Naive thymus-derived CD8-positive, alpha-beta T cell (primary cell): ENCODE data around the gene ZNF446. TPM values are rescaled to one million over a fixed set of nuclear protein-coding genes. Genes with fewer than 3 reads are reported as not detected.

Experiments
- ATAC-seq, 2 donors: fragments of 150-1000 bp; cut with Tn5 transposase in 1 of 2; sonication (Bioruptor Pico), chemical (Tn5 transposase) in 1 of 2; 1 replicate in 1 of 2; 2 replicates in 1 of 2; pipeline ENCODE4 v1.10.0; 2021; ENCODE audit warnings: mild to moderate bottlenecking in 2 of 2, moderate library complexity in 2 of 2
- POLR2A ChIA-PET: fragments of 350-600 bp; sonication (Branson Sonifier 250); formaldehyde crosslinking; loops from one replicate; lab custom pipeline; 2021; ENCODE audit warnings: antibody characterized with exemption; lab: Charles Lee
- DNase-seq, 10 donors: peaks; one replicate each; pipeline versions ENCODE4 v3.0.0 to v3.0.0-alpha.2; 2020 to 2022
- H3K27ac Mint-ChIP-seq, 10 donors: one replicate each; pipeline ENCODE4 v1.8.0; 2020 to 2022; ENCODE audit warnings: mild to moderate bottlenecking in 10 of 10, mixed read lengths in 10 of 10, moderate library complexity in 4 of 10, inconsistent platforms in 1 of 10
- H3K27me3 Mint-ChIP-seq, 5 donors: one replicate each; pipeline ENCODE4 v1.8.0; 2021 to 2022; ENCODE audit warnings: mixed read lengths in 5 of 5
- H3K36me3 Mint-ChIP-seq, 3 donors: one replicate each; pipeline ENCODE4 v1.8.0; 2020 to 2022; ENCODE audit warnings: mixed read lengths in 3 of 3, mild to moderate bottlenecking in 2 of 3, inconsistent platforms in 1 of 3
- H3K4me1 Mint-ChIP-seq, 4 donors: one replicate each; pipeline ENCODE4 v1.8.0; 2021 to 2022; ENCODE audit warnings: mixed read lengths in 4 of 4
- H3K4me3 Mint-ChIP-seq, 10 donors: one replicate each; pipeline ENCODE4 v1.8.0; 2020 to 2022; ENCODE audit warnings: mild to moderate bottlenecking in 10 of 10, mixed read lengths in 10 of 10, moderate library complexity in 6 of 10, inconsistent platforms in 1 of 10
- H3K9me3 Mint-ChIP-seq, 9 donors: one replicate each; pipeline ENCODE4 v1.8.0; 2020 to 2022; ENCODE audit warnings: mixed read lengths in 9 of 9, mild to moderate bottlenecking in 3 of 9, inconsistent platforms in 1 of 9, moderate library complexity in 1 of 9
- polyA plus RNA-seq, 3 donors: library from polyadenylated mRNA; unstranded; fragments of 300-500 nt; fragmentation: Illumina TruSeq; gene quantifications; one replicate each; pipeline ENCODE4 v1.2.3, GENCODE V29; 2021
- total RNA-seq, 8 experiments: library from RNA in 2 of 8; stranded (reverse) in 2 of 8; gene quantifications; one replicate each; pipeline ENCODE4 v1.2.3 and lab custom pipeline; 2021 to 2026

Gene ZNF446
- total and polyA plus RNA-seq, 5 experiments from 2014 or later: 1.6 to 20.4 (median 2.7) TPM

GRCh38 chr19:58519087-58519354, 42.9 kb downstream of the ZNF446 start:
- peak; percentile 12 to 18 for ATAC-seq

DNA sequence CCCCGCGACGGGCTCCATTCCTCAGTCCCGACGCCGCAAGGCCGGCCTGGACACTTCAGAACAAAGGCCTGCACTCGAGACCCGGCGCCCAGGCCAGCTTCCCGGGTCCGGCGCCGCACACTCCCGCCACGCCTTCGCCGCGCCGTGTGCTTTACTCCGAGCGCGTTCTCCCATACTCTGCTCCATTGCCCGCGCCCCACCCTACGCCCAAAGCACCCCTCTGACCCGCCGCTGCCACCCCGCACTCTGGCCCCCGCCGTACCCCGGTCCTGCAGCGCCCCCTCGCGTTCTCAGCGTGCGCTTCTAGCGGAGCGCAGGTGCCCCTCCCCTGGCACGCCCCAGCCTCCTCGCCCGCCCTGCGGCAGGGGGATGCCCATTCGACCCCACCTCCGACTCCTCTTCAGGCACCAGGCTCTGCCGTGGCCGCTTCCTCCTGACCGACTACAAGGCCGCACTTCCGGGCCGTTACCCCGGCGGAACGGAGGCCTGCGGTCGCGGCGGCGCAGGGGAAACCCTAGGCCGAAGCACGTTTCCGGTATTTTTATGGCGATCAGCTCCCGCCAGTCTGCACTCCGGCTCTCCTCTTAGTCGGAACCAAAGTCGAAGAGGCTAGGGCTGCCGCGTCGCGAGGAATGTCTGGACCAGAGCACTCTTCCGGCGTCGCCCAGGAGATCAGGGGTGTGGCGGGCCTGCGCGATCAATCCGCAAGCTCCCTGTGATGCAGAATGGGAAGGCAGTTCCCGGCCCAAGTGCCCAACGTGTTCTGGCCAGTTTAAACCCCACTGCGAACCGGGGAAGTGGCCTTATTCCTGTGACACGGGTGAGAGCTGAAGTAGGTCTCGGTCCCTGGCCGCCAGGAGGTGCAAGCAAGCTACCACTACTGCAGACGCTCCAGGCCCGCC, 43.5 kb downstream of the ZNF446 start, which contains the start of gene ZBTB45:
ZBTB45 (minus strand) TSS at position 456 of the 902 bp plus-strand sequence. CDS start 2,137 bp downstream, outside the sequence.
- Mint-ChIP-seq H3K4me1 (peaks cover 28 to 45% (median 42%) of the 10 kb centered on the region in 4 donors), H3K4me3 (peak within 1 kb of the TSS; percentile 92 to 98 (median 96)), H3K36me3 (peaks cover 0 to 10% (median 0%) of the 10 kb centered on the region in 3 donors), H3K27me3 (no peaks in the 10 kb centered on the region), H3K27ac (peak within 1 kb of the TSS; percentile 95 to 98 (median 98)), H3K9me3 (no peaks in the 10 kb centered on the region)
- POLR2A ChIA-PET: interaction anchor here (0.6 to 5.0 kb wide), 32 partner anchors 9 to 497 kb away, joined by 3 to 94 read pairs (median 7); partner anchors contain the start of genes CHMP2A, ERVK3-1, TRIM28 and UBE2M
- ATAC-seq (peak; percentile 82), DNase-seq (peak; percentile 81 to 92 (median 89))

More at GRCh38 chr19:58519087-58519354, 42.9 kb downstream of the ZNF446 start:
- Mint-ChIP-seq H3K9me3 (no peaks in the 10 kb centered on the region), H3K4me3 (peak overlapping the region; percentile 92 to 98 (median 96)), H3K27me3 (no peaks in the 10 kb centered on the region), H3K27ac (peak overlapping the region; percentile 95 to 98 (median 98)), H3K4me1 (peaks cover 29 to 50% (median 46%) of the 10 kb centered on the region in 4 donors), H3K36me3 (peaks cover 0 to 10% (median 0%) of the 10 kb centered on the region in 3 donors)
- DNase-seq: peak in 9 of 10 donors; percentile 30 to 73 (median 41)
- POLR2A ChIA-PET: interaction anchor here (0.6 to 5.0 kb wide), 21 partner anchors 12 to 337 kb away, joined by 3 to 94 read pairs (median 7); partner anchors contain the start of genes CHMP2A, ERVK3-1, MZF1 and TRIM28

- H3K36me3 Mint-ChIP-seq: peaks cover 0 to 10% (median 0%) of the 10 kb centered on the region in 3 donors
- peak overlapping the region; percentile 92 to 98 (median 96) for H3K4me3 Mint-ChIP-seq
- H3K9me3 Mint-ChIP-seq: no peaks in the 10 kb centered on the region
- no peaks in the 10 kb centered on the region for H3K27me3 Mint-ChIP-seq
- no peak for ATAC-seq
- POLR2A ChIA-PET: interaction anchor here (0.7 to 5.0 kb wide), 30 partner anchors 9 to 497 kb away, joined by 3 to 94 read pairs (median 7); partner anchors contain the start of genes CHMP2A, ERVK3-1, TRIM28 and UBE2M
- H3K4me1 Mint-ChIP-seq: peaks cover 28 to 41% (median 38%) of the 10 kb centered on the region in 4 donors
- H3K27ac Mint-ChIP-seq: peak overlapping the region; percentile 95 to 98 (median 98)
- no peak for DNase-seq
Measured at GRCh38 chr19:58520257-58520599, 44.1 kb downstream of the ZNF446 start.

GRCh38 chr19:58521651-58522050, 45.5 kb downstream of the ZNF446 start:
- POLR2A ChIA-PET: interaction anchor here (0.6 to 5.0 kb wide), 8 partner anchors 17 to 464 kb away, joined by 3 to 94 read pairs (median 12); partner anchors contain the start of genes CHMP2A, MZF1, TRIM28 and UBE2M
- DNase-seq (no peak), ATAC-seq (no peak)
- peaks cover 23 to 33% (median 30%) of the 10 kb centered on the region in 4 donors for H3K4me1 Mint-ChIP-seq
- H3K27ac Mint-ChIP-seq: peak overlapping the region in 3 of 10 donors; percentile 9 to 84 (median 44)
- no peaks in the 10 kb centered on the region for H3K27me3 Mint-ChIP-seq
- H3K4me3 Mint-ChIP-seq: peak overlapping the region in 3 of 10 donors; percentile 38 to 62 (median 54)
- H3K36me3 Mint-ChIP-seq: peaks cover 0 to 7% (median 0%) of the 10 kb centered on the region in 3 donors
- H3K9me3 Mint-ChIP-seq: no peaks in the 10 kb centered on the region

GRCh38 chr19:58522709-58523108, 46.6 kb downstream of the ZNF446 start:
- POLR2A ChIA-PET: no interaction called here
- peaks cover 0 to 3% (median 0%) of the 10 kb centered on the region in 3 donors for H3K36me3 Mint-ChIP-seq

GRCh38 chr19:58529405-58529804, 53.3 kb downstream of the ZNF446 start:
- H3K9me3 Mint-ChIP-seq: no peaks in the 10 kb centered on the region
- H3K4me3 Mint-ChIP-seq: no peak overlapping the region
- ATAC-seq (no peak), DNase-seq (no peak)
- H3K27me3 Mint-ChIP-seq: no peaks in the 10 kb centered on the region
- H3K27ac Mint-ChIP-seq: no peak overlapping the region
- POLR2A ChIA-PET: interaction anchor here (1.1 kb wide), 1 partner anchor 10 kb away, joined by 11 read pairs; the partner anchor contains the start of gene ZBTB45
- no peaks in the 10 kb centered on the region for H3K36me3 Mint-ChIP-seq
- H3K4me1 Mint-ChIP-seq: peaks cover 0 to 7% (median under 1%) of the 10 kb centered on the region in 4 donors

More at GRCh38 chr19:58522709-58523108, 46.6 kb downstream of the ZNF446 start:
- H3K27ac Mint-ChIP-seq: peak overlapping the region in 5 of 10 donors; percentile 16 to 82 (median 73)
- H3K4me3 Mint-ChIP-seq: peak overlapping the region in 1 of 10 donors; percentile 26
- DNase-seq (no peak), ATAC-seq (no peak)
- peaks cover 23 to 29% (median 29%) of the 10 kb centered on the region in 4 donors for H3K4me1 Mint-ChIP-seq
- no peaks in the 10 kb centered on the region for H3K9me3 Mint-ChIP-seq
- H3K27me3 Mint-ChIP-seq: no peaks in the 10 kb centered on the region

Other genes starting within 250 kb of the ZNF446 start
- gene ZNF544, start 247.4 kb upstream of the ZNF446 start, total RNA-seq: 10 to 100 TPM; 57.4 to 60.1 TPM
- 10 to 100 TPM; 19.5 to 35.2 (median 23.9) TPM for gene ZNF544, start 247.4 kb upstream of the ZNF446 start, polyA plus RNA-seq
- 10 to 100 TPM; 12.9 to 13.1 TPM for gene ZNF8, start 197.4 kb upstream of the ZNF446 start, total RNA-seq
- 1 to 10 TPM in 1 of 3 donors, under 1 TPM in 2; 0.44 to 1.1 (median 0.75) TPM for gene ZNF8, start 197.4 kb upstream of the ZNF446 start, polyA plus RNA-seq
- 10 to 100 TPM; 84.3 to 86.1 TPM for gene ERVK3-1, start 171.0 kb upstream of the ZNF446 start, total RNA-seq
- 10 to 100 TPM; 55.1 to 80.9 (median 72.0) TPM for gene ERVK3-1, start 171.0 kb upstream of the ZNF446 start, polyA plus RNA-seq
- gene ZSCAN22, start 149.4 kb upstream of the ZNF446 start, total RNA-seq: 1 to 10 TPM; 4.6 TPM
- gene ZSCAN22, start 149.4 kb upstream of the ZNF446 start, polyA plus RNA-seq: 1 to 10 TPM in 2 of 3 donors, under 1 TPM in 1; 0.69 to 3.3 (median 1.4) TPM
- 10 to 100 TPM; 26.3 to 38.3 TPM for gene A1BG, start 122.9 kb upstream of the ZNF446 start, total RNA-seq
- gene A1BG, start 122.9 kb upstream of the ZNF446 start, polyA plus RNA-seq: 100 to 1,000 TPM in 2 of 3 donors, 10 to 100 TPM in 1; 96.6 to 126 (median 121) TPM
- gene ZNF497, start 113.6 kb upstream of the ZNF446 start, total RNA-seq: 1 to 10 TPM; 4.7 to 6.6 TPM
- gene ZNF497, start 113.6 kb upstream of the ZNF446 start, polyA plus RNA-seq: 1 to 10 TPM; 1.8 to 2.2 (median 1.9) TPM
- 1 to 10 TPM; 5.6 to 5.8 TPM for gene ZNF837, start 95.3 kb upstream of the ZNF446 start, total RNA-seq
- gene ZNF837, start 95.3 kb upstream of the ZNF446 start, polyA plus RNA-seq: 10 to 100 TPM in 1 of 3 donors, 1 to 10 TPM in 2; 4.2 to 14.3 (median 9.9) TPM
- 1,000 to 10,000 TPM; 1,656 to 1,664 TPM for gene RPS5, start 89.1 kb upstream of the ZNF446 start, total RNA-seq
- 1,000 to 10,000 TPM; 1,899 to 2,106 (median 2,080) TPM for gene RPS5, start 89.1 kb upstream of the ZNF446 start, polyA plus RNA-seq
- 1 to 10 TPM in 1 of 2 experiments, under 1 TPM in 1; 0.39 to 1.2 TPM for gene RNF225, start 80.7 kb upstream of the ZNF446 start, total RNA-seq
- not detected for gene RNF225, start 80.7 kb upstream of the ZNF446 start, polyA plus RNA-seq
- gene ZNF584, start 67.7 kb upstream of the ZNF446 start, total RNA-seq: 10 to 100 TPM; 10.6 to 10.7 TPM
- gene ZNF584, start 67.7 kb upstream of the ZNF446 start, polyA plus RNA-seq: 1 to 10 TPM; 6.3 to 6.5 (median 6.4) TPM
- 10 to 100 TPM in 1 of 2 experiments, 1 to 10 TPM in 1; 10.0 to 10.6 TPM for gene ZNF132, start 36.2 kb upstream of the ZNF446 start, total RNA-seq
- gene ZNF132, start 36.2 kb upstream of the ZNF446 start, polyA plus RNA-seq: 1 to 10 TPM; 1.0 to 3.1 (median 2.0) TPM
- gene ZNF324B, start 24.7 kb upstream of the ZNF446 start, total RNA-seq: 10 to 100 TPM; 11.4 to 12.9 TPM
- gene ZNF324B, start 24.7 kb upstream of the ZNF446 start, polyA plus RNA-seq: 1 to 10 TPM; 1.4 to 2.6 (median 1.8) TPM
- 10 to 100 TPM; 24.8 to 28.0 TPM for gene ZNF324, start 9.3 kb upstream of the ZNF446 start, total RNA-seq
- gene ZNF324, start 9.3 kb upstream of the ZNF446 start, polyA plus RNA-seq: 10 to 100 TPM in 2 of 3 donors, 1 to 10 TPM in 1; 8.3 to 16.2 (median 12.8) TPM
- gene SLC27A5, start 35.6 kb downstream of the ZNF446 start, total RNA-seq: 10 to 100 TPM; 16.6 to 19.9 TPM
- gene SLC27A5, start 35.6 kb downstream of the ZNF446 start, polyA plus RNA-seq: 10 to 100 TPM; 24.5 to 39.2 (median 31.1) TPM
- gene ZBTB45, start 43.5 kb downstream of the ZNF446 start, total RNA-seq: 10 to 100 TPM; 21.3 to 23.0 TPM
- 1 to 10 TPM; 2.8 to 5.3 (median 3.5) TPM for gene ZBTB45, start 43.5 kb downstream of the ZNF446 start, polyA plus RNA-seq
- 100 to 1,000 TPM; 429 to 434 TPM for gene TRIM28, start 67.7 kb downstream of the ZNF446 start, total RNA-seq
- 100 to 1,000 TPM in 1 of 3 donors, 10 to 100 TPM in 2; 55.7 to 114 (median 62.7) TPM for gene TRIM28, start 67.7 kb downstream of the ZNF446 start, polyA plus RNA-seq
- gene CHMP2A, start 78.8 kb downstream of the ZNF446 start, total RNA-seq: 10 to 100 TPM; 59.2 to 60.0 TPM
- gene CHMP2A, start 78.8 kb downstream of the ZNF446 start, polyA plus RNA-seq: 100 to 1,000 TPM; 135 to 154 (median 144) TPM
- gene UBE2M, start 82.3 kb downstream of the ZNF446 start, total RNA-seq: 10 to 100 TPM; 48.5 to 51.2 TPM
- gene UBE2M, start 82.3 kb downstream of the ZNF446 start, polyA plus RNA-seq: 10 to 100 TPM; 10.4 to 20.5 (median 18.0) TPM
- 10 to 100 TPM; 49.1 to 53.2 TPM for gene MZF1, start 97.0 kb downstream of the ZNF446 start, total RNA-seq
- 10 to 100 TPM in 2 of 3 donors, 1 to 10 TPM in 1; 9.1 to 12.7 (median 11.7) TPM for gene MZF1, start 97.0 kb downstream of the ZNF446 start, polyA plus RNA-seq